Measurements from ENCODE around the gene ARIH2. TPM values are rescaled to one million over a fixed set of nuclear protein-coding genes. Genes with fewer than 3 reads are reported as not detected.

Gene ARIH2
- total and polyA plus RNA-seq, 2 of the 8 experiments (the other 6 are each of a cell fraction or from before 2014, with no cell fraction given), result 72.9 to 136 TPM

GRCh38 chr3:48966876-48967361 lies 48.3 kb downstream of the ARIH2 start (continued):
- no peak for TF ChIP-seq KDM5A (IDR thresholded peaks at IDR 0.05; ENCODE audit: low read length)

Data from H1 (cell line).